HG03097 (cell line): ENCODE data around the gene ATXN1.
"Not testable (repeated sequence)": the region's sequence is repeated elsewhere in the genome, so short reads cannot be mapped to it uniquely, and the experiment has no call there.

ENCODE experiments used
- ATAC-seq: cut with Tn5 transposase; IDR thresholded peaks from one replicate; pipeline ENCODE4 v1.9.1; 2021; ENCODE audit not compliant: unreplicated experiment, low FRiP score

The ATXN1 gene

GRCh38 chr6:16406538-16406937 is 354.7 kb downstream of the ATXN1 start:
- not testable (repeated sequence) for ATAC-seq

GRCh38 chr6:16405375-16405774 is 355.9 kb downstream of the ATXN1 start:
- ATAC-seq: no peak

DNA sequence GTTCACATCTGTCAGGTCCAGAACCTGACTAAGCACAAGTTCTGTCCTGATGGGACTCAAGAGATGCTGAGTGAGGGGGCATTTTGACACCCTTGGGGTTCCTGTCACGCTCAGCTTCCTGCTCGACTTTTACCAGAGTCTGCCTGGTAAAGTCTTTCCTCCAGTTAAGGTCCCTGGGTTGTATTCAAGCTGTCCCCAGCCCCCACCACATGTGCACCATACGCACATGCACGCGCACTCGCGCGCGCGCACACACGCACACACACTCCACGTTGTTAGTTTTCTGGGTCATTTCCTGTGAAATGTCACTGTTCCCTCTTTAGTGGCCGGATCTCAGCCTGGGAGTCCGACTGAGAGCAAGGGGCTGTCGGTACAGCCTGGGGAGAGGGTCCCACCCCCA is 356.8 kb downstream of the ATXN1 start:
- no peak for ATAC-seq

- ATAC-seq: no peak
Observed at GRCh38 chr6:16403831-16404230, 357.4 kb downstream of the ATXN1 start.

DNA sequence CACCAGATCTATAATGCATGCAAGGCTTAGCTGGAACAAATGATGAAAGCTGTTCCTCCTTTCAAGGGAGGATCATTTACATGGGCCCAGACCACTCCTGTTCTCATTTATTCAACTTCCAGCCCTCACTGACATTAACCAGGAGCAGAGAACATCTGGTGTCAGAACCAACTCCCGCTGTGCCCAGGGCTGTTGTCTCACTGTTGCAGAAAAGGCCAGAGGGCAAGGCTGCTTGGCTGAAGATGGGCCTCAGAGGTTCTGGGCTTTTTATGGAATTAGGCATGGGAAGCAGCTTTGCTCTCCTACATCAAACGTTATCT is 358.7 kb downstream of the ATXN1 start:
- ATAC-seq: no peak

- no peak for ATAC-seq
Observed at GRCh38 chr6:16400248-16400760, 361.0 kb downstream of the ATXN1 start.

- ATAC-seq: no peak
Observed at GRCh38 chr6:16399695-16400094, 361.6 kb downstream of the ATXN1 start.

- no peak for ATAC-seq
Observed at GRCh38 chr6:16399158-16399557, 362.1 kb downstream of the ATXN1 start.

GRCh38 chr6:16398587-16398986 is 362.7 kb downstream of the ATXN1 start:
- ATAC-seq: no peak

DNA sequence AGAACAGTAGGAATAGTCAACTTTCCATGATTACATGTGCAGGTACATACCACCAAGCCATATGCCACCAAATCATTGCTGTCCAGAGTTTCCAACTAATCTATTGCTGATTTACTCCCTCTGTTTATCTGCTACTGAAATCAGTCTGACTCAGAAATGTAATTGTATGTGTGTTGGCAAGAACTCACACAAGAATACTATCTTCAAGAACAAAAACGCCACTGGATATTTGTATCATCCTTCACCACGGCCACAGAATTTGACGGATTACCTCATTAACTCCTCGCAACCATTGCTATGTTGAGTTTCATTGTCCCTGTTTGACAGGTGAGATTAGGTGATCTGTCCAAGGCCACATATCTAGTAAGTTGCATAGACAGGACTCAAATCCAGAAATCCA is 363.6 kb downstream of the ATXN1 start:
- no peak for ATAC-seq

DNA sequence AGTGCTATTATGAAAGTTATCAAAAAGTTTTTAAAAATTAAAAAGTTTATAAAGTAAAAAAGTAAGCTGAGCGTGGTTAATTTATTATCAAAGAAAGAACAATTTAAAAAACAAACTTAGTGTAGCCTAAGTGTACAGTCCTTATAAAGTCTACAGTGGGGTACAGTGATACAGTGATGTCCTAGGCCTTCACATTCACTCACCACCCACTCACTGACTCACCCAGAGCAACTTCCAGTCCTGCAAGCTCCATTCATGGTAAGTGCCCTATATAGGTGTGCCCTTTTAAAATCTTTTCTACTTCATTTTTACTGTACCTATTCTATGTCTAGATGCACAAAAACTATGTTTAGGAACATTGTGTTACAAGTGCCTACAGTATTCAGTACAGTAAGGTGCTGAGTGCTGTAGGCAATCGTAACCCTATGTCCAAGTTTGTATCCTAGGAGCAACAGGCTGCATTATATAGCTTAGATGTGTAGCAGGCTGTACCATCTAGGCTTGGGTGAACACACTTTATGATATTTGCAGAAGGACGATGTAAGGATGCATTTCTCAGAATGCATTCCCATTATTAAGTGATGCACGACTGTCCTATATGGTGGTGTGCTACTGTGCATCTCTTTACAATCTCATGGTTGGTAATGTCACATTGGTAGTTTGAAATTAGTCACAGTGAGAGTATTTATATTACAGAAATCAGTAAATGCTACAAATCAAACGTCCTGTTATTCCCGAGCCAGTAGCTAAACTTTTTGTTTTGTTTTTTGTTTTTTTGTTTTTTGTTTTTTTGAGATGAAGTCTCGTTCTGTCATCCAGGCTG is 364.6 kb downstream of the ATXN1 start:
- ATAC-seq: no peak

- no peak for ATAC-seq
Observed at GRCh38 chr6:16394632-16395031, 366.6 kb downstream of the ATXN1 start.

DNA sequence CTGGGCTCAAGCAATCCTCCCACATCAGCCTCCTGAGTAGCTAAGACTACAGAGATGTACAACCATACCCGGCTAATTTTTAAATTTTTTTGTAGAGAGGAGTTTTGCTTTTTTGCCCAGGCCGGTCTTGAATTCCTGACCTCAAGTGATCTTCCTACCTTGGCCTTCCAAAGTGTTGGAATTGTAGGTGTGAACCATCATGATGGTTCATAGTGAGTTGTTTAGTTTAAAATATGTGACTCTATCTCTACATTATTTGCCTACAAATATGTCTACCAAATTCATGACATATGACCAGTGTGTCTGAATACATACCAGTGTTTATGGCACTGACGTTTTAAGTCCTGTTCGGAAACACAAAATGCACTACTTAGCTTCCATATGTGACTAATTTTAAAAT is 367.9 kb downstream of the ATXN1 start:
- ATAC-seq: no peak

GRCh38 chr6:16392010-16392409 is 369.2 kb downstream of the ATXN1 start:
- no peak for ATAC-seq

- no peak for ATAC-seq
Observed at GRCh38 chr6:16391451-16391912, 369.8 kb downstream of the ATXN1 start.

DNA sequence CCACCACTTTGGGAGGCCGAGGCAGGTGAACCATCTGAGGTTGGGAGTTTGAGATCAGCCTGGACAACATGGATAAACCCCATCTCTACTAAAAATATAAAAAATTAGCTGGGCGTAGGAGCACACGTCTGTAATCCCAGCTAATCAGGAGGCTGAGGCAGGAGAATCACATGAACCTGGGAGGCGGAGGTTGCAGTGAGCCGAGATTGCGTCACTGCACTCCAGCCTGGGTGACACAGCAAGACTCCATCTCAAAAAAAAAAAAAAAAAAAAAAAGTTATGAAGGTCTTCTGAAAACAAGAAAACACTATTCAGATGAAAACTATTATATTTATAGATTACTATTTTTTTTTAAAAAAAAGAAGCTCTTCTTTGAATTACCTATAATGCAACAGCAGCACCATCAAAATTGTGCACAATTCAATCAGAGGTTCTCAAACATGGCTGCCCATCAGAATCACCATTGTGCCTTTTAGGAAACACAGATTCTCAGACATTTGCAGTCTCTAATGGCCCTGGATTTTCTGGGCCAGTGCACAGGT is 370.3 kb downstream of the ATXN1 start:
- not testable (repeated sequence) for ATAC-seq

GRCh38 chr6:16389642-16390041 is 371.6 kb downstream of the ATXN1 start:
- no peak for ATAC-seq

GRCh38 chr6:16388488-16388887 is 372.8 kb downstream of the ATXN1 start:
- no peak for ATAC-seq

DNA sequence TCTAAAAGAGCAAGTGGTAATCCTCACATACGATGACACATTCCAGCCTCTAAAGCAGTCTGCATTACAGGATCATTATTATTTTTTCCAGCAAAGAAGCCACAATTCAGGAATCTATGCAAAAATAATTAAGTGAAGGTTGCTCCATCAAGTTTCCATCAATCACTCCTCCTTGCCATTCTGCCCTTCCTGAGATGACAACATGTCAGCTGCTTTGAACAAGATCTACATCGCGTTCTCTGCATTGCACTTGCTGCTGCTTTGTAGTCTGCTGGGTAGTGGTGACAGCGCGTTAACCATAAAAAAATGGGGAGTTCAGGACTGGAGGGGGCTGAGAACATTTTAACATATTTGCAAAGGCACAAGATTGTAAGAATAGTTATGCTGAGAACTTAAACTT is 375.2 kb downstream of the ATXN1 start:
- no peak for ATAC-seq

DNA sequence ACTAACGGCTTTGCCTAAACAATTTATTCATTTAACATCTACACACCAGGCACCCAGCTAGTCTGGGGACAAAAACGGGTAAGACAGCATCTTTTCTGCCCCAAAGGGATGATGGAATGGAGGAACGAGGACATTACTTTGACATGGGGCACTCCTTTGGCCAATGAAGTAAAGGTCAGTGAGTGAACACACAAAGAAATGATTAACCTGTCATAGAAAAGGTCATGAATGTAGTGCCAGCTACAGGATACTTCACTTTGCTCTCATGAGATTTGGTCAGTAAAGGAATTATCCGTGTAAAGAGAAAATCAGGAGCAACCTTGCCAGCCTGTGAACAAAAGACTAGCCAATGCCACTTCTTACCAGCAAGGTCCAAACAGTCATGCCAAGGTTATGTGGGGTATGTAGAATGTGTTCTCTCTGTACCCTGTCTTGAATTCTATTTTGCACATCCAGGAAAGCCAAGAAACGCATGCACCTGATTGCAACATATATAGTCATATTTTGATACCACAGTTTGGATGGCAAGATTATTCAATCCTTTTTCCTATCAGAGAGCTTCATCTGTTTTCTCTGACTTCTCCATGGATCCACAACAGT is 377.6 kb downstream of the ATXN1 start:
- no peak for ATAC-seq

DNA sequence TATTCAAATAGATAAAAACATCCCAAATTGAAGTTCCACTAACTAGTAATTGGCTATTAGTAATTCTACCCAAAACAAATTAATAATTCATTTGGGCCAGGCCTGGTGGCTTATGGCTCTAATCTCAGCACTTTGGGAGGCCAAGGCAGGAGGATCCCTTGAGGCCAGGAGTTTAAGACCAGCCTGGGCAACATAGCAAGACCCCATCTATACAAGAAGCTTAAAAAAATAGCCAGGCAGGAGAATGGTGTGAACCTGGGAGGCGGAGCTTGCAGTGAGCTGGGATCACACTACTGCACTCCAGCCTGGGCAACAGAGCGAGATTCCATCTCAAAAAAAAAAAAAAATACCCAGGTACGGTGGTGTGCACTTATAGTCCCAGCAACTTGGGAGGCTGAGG is 379.3 kb downstream of the ATXN1 start:
- not testable (repeated sequence) for ATAC-seq
